H1 (cell line): ENCODE measurements around the gene SGMS1. TPM values are rescaled to one million over a fixed set of nuclear protein-coding genes. Genes with fewer than 3 reads are reported as not detected.

ENCODE experiments used
- ASH2L ChIP-seq: fragments of 200-600, 300-600 bp; sonication (generic); IDR thresholded peaks from one replicate; pipeline ENCODE4 v1.7.1; 2017; ENCODE audit warnings: low read length
- CHD2 ChIP-seq: IDR thresholded peaks from 2 replicates; pipeline ENCODE4 v1.6.1; 2012; ENCODE audit warnings: low read length, improper control_type of control experiment
- CREB1 ChIP-seq: IDR thresholded peaks from 2 replicates; pipeline ENCODE4 v1.6.1; 2012; ENCODE audit warnings: inconsistent platforms
- CTBP2 ChIP-seq: IDR thresholded peaks from 2 replicates; pipeline ENCODE4 v1.7.0; 2011; ENCODE audit warnings: borderline replicate concordance, mild to moderate bottlenecking, moderate library complexity, mixed read lengths, low read length; ENCODE audit not compliant: insufficient read depth, insufficient read length
- MAFK ChIP-seq: IDR thresholded peaks from 2 replicates; pipeline ENCODE4 v1.6.1; 2012; ENCODE audit warnings: low read depth, mild to moderate bottlenecking, improper control_type of control experiment, low read length
- PHF8 ChIP-seq: fragments of 200-600 bp; sonication (generic); conservative IDR thresholded peaks from 2 replicates; pipeline ENCODE4 v1.7.1; 2012; ENCODE audit warnings: low read depth, mild to moderate bottlenecking, inconsistent platforms, low read length, moderate library complexity
- RXRA ChIP-seq: IDR thresholded peaks from 2 replicates; pipeline ENCODE4 v1.6.1; 2011; ENCODE audit warnings: low read depth, mild to moderate bottlenecking, low read length, moderate library complexity; ENCODE audit not compliant: insufficient read depth
- SP2 ChIP-seq: IDR thresholded peaks from 2 replicates; pipeline ENCODE4 v1.6.1; 2012; ENCODE audit warnings: mild to moderate bottlenecking, low read length, inconsistent platforms
- SRF ChIP-seq: IDR thresholded peaks from 2 replicates; pipeline ENCODE4 v1.6.1; 2011; ENCODE audit warnings: mild to moderate bottlenecking, low read depth, low read length, moderate library complexity
- TAF1 ChIP-seq: IDR thresholded peaks from 2 replicates; pipeline ENCODE4 v1.6.1; 2011; ENCODE audit warnings: mild to moderate bottlenecking, low read depth, low read length
- TBP ChIP-seq: IDR thresholded peaks from 2 replicates; pipeline ENCODE4 v1.6.1; 2011; ENCODE audit warnings: low read depth, low read length, improper control_type of control experiment
- polyA plus RNA-seq, 7 experiments: library from polyadenylated mRNA; depleted of rRNA in 3 of 7; stranded (reverse) in 5 of 7; unstranded in 2 of 7; fragments of >200 nt in 5 of 7; fragments of 200-250 nt in 2 of 7; gene quantifications; 1 replicate in 5 of 7; 2 replicates in 1 of 7; 4 replicates in 1 of 7; pipeline versions ENCODE4 v1.2.1 to v1.2.3, GENCODE V29; 2011 to 2013; ENCODE audit warnings: missing spikeins in 2 of 7, mixed read lengths in 2 of 7
- total RNA-seq: library from RNA; stranded (reverse); fragmentation: NEBNext Ultra II Directional; extraction: Animal tissue kit (Norgen Biotek cat#: 25700); gene quantifications from 2 replicates; pipeline ENCODE4 v1.2.1, GENCODE V29; 2021
- TF ChIP-seq, protein P1 (sequence below): fragments of 300-600 bp; sonication (generic); IDR thresholded peaks from 2 replicates; pipeline ENCODE4 v1.7.1; 2012; ENCODE audit warnings: low read length, moderate library complexity, mild to moderate bottlenecking, inconsistent platforms; ENCODE audit not compliant: insufficient replicate concordance

Gene SGMS1
- total and polyA plus RNA-seq, 2 of the 8 experiments (the other 6 are each of a cell fraction or from before 2014, with no cell fraction given): 6.0 to 15.6 TPM

DNA sequence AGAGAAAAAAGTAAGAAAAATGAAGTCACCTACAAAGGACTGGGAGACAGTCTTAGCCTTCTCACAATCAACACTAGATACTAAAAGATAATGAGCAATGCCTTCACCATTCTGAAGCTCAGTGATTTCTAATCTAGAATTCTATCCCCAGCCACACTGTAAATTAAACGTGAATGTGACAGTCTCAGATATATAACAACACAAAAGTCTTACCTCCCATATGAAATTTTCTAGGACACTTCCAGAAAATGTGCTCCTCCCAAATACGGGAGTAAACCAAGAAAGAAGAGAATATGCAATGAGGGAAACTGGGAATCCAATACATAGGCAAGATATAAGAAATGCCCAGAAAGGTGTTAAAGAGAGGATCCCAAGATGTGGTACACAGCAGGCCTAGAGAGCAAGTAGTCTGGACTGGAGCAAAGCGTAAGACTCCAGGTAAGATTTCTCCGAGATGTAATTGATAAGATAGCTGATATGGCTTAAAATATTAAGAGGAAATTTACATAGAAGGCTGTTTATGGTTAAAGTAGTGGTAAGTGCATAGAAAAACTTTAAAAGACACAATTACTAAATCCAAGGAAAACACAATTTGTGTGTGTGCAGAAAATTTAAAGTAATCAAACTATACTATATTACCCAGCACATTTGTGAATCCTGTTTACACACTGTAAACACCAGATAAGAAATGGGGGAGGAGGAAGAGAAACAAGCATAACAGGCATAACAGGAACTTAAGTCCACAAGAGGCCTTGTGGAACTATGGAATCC is 44.1 kb downstream of the SGMS1 start (continued):
- TF ChIP-seq, protein P1, sequence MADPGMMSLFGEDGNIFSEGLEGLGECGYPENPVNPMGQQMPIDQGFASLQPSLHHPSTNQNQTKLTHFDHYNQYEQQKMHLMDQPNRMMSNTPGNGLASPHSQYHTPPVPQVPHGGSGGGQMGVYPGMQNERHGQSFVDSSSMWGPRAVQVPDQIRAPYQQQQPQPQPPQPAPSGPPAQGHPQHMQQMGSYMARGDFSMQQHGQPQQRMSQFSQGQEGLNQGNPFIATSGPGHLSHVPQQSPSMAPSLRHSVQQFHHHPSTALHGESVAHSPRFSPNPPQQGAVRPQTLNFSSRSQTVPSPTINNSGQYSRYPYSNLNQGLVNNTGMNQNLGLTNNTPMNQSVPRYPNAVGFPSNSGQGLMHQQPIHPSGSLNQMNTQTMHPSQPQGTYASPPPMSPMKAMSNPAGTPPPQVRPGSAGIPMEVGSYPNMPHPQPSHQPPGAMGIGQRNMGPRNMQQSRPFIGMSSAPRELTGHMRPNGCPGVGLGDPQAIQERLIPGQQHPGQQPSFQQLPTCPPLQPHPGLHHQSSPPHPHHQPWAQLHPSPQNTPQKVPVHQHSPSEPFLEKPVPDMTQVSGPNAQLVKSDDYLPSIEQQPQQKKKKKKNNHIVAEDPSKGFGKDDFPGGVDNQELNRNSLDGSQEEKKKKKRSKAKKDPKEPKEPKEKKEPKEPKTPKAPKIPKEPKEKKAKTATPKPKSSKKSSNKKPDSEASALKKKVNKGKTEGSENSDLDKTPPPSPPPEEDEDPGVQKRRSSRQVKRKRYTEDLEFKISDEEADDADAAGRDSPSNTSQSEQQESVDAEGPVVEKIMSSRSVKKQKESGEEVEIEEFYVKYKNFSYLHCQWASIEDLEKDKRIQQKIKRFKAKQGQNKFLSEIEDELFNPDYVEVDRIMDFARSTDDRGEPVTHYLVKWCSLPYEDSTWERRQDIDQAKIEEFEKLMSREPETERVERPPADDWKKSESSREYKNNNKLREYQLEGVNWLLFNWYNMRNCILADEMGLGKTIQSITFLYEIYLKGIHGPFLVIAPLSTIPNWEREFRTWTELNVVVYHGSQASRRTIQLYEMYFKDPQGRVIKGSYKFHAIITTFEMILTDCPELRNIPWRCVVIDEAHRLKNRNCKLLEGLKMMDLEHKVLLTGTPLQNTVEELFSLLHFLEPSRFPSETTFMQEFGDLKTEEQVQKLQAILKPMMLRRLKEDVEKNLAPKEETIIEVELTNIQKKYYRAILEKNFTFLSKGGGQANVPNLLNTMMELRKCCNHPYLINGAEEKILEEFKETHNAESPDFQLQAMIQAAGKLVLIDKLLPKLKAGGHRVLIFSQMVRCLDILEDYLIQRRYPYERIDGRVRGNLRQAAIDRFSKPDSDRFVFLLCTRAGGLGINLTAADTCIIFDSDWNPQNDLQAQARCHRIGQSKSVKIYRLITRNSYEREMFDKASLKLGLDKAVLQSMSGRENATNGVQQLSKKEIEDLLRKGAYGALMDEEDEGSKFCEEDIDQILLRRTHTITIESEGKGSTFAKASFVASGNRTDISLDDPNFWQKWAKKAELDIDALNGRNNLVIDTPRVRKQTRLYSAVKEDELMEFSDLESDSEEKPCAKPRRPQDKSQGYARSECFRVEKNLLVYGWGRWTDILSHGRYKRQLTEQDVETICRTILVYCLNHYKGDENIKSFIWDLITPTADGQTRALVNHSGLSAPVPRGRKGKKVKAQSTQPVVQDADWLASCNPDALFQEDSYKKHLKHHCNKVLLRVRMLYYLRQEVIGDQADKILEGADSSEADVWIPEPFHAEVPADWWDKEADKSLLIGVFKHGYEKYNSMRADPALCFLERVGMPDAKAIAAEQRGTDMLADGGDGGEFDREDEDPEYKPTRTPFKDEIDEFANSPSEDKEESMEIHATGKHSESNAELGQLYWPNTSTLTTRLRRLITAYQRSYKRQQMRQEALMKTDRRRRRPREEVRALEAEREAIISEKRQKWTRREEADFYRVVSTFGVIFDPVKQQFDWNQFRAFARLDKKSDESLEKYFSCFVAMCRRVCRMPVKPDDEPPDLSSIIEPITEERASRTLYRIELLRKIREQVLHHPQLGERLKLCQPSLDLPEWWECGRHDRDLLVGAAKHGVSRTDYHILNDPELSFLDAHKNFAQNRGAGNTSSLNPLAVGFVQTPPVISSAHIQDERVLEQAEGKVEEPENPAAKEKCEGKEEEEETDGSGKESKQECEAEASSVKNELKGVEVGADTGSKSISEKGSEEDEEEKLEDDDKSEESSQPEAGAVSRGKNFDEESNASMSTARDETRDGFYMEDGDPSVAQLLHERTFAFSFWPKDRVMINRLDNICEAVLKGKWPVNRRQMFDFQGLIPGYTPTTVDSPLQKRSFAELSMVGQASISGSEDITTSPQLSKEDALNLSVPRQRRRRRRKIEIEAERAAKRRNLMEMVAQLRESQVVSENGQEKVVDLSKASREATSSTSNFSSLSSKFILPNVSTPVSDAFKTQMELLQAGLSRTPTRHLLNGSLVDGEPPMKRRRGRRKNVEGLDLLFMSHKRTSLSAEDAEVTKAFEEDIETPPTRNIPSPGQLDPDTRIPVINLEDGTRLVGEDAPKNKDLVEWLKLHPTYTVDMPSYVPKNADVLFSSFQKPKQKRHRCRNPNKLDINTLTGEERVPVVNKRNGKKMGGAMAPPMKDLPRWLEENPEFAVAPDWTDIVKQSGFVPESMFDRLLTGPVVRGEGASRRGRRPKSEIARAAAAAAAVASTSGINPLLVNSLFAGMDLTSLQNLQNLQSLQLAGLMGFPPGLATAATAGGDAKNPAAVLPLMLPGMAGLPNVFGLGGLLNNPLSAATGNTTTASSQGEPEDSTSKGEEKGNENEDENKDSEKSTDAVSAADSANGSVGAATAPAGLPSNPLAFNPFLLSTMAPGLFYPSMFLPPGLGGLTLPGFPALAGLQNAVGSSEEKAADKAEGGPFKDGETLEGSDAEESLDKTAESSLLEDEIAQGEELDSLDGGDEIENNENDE: no peak
- TF ChIP-seq SP2: no peak
- no peak for TF ChIP-seq CHD2
- TF ChIP-seq RXRA: no peak
- no peak for TF ChIP-seq TAF1
- TF ChIP-seq PHF8: no peak
- no peak for TF ChIP-seq SRF
- TF ChIP-seq MAFK: no peak
- no peak for TF ChIP-seq CREB1
- no peak for TF ChIP-seq TBP
- no peak for TF ChIP-seq CTBP2
- no peak for TF ChIP-seq ASH2L
